GM19467 (cell line): ENCODE data around the gene SMAP1.
A peak's percentile ranks its signal among the peaks of the same experiment; 100 is the strongest.
"Not testable (repeated sequence)": the region's sequence is repeated elsewhere in the genome, so short reads cannot be mapped to it uniquely, and the experiment has no call there.

Source experiments
- ATAC-seq: cut with Tn5 transposase; IDR thresholded peaks from one replicate; pipeline ENCODE4 v1.9.1; 2021; ENCODE audit warnings: mild to moderate bottlenecking, moderate library complexity; ENCODE audit not compliant: unreplicated experiment

SMAP1 gene

GRCh38 chr6:70738028-70738427 is 70.3 kb downstream of the SMAP1 start:
- no peak for ATAC-seq

GRCh38 chr6:70739534-70739933 is 71.9 kb downstream of the SMAP1 start:
- no peak for ATAC-seq

- not testable (repeated sequence) for ATAC-seq
Measured at GRCh38 chr6:70740746-70741145, 73.1 kb downstream of the SMAP1 start.

GRCh38 chr6:70742462-70742861 is 74.8 kb downstream of the SMAP1 start:
- ATAC-seq: not testable (repeated sequence)

GRCh38 chr6:70753870-70754380 is 86.2 kb downstream of the SMAP1 start:
- ATAC-seq: no peak

GRCh38 chr6:70758883-70759282 is 91.2 kb downstream of the SMAP1 start:
- no peak for ATAC-seq

GRCh38 chr6:70763754-70764510 is 96.2 kb downstream of the SMAP1 start:
- ATAC-seq: no peak

- no peak for ATAC-seq
Measured at GRCh38 chr6:70764706-70765105, 97.0 kb downstream of the SMAP1 start.

- not testable (repeated sequence) for ATAC-seq
Measured at GRCh38 chr6:70771351-70771750, 103.7 kb downstream of the SMAP1 start.

- ATAC-seq: no peak
Measured at GRCh38 chr6:70779934-70780333, 112.3 kb downstream of the SMAP1 start.

- ATAC-seq: no peak
Measured at GRCh38 chr6:70790483-70791224, 123.0 kb downstream of the SMAP1 start.

- peak; percentile 91 for ATAC-seq
Measured at GRCh38 chr6:70797625-70798024, 129.9 kb downstream of the SMAP1 start.

- ATAC-seq: no peak
Measured at GRCh38 chr6:70806086-70806485, 138.4 kb downstream of the SMAP1 start.

GRCh38 chr6:70811788-70812187 is 144.1 kb downstream of the SMAP1 start:
- ATAC-seq: no peak

- no peak for ATAC-seq
Measured at GRCh38 chr6:70813885-70814284, 146.2 kb downstream of the SMAP1 start.

GRCh38 chr6:70819646-70820045 is 152.0 kb downstream of the SMAP1 start:
- no peak for ATAC-seq

GRCh38 chr6:70820778-70821177 is 153.1 kb downstream of the SMAP1 start:
- no peak for ATAC-seq

- ATAC-seq: no peak
Measured at GRCh38 chr6:70821751-70822150, 154.1 kb downstream of the SMAP1 start.

- no peak for ATAC-seq
Measured at GRCh38 chr6:70823651-70824050, 156.0 kb downstream of the SMAP1 start.

- no peak for ATAC-seq
Measured at GRCh38 chr6:70831427-70831826, 163.7 kb downstream of the SMAP1 start.

GRCh38 chr6:70834520-70834919 is 166.8 kb downstream of the SMAP1 start:
- ATAC-seq: no peak

GRCh38 chr6:70838907-70839285 is 171.2 kb downstream of the SMAP1 start:
- no peak for ATAC-seq
